ENCODE results near the gene PDLIM5. TPM values are rescaled to one million over a fixed set of nuclear protein-coding genes. Genes with fewer than 3 reads are reported as not detected.

Gene PDLIM5
- total and polyA plus RNA-seq, 2 of the 8 experiments (the other 6 are each of a cell fraction or from before 2014, with no cell fraction given), result 37.3 to 62.1 TPM

GRCh38 chr4:94578195-94578594 is 126.5 kb downstream of the PDLIM5 start:
- Histone ChIP-seq H3K27me3 (replicated peaks in 1 of 4; ENCODE audit: control insufficient read depth in 3 of 4, extremely low read depth in 1 of 4, insufficient read depth in 3 of 4, low read length in 3 of 4) (no peaks in the 10 kb centered on the region), H3K9me3 (ENCODE audit: insufficient read depth in 2 of 2, low read depth in 1 of 2, low read length in 1 of 2) (no peaks in the 10 kb centered on the region), H2BK5ac (ENCODE audit: low read depth, low read length) (no peak overlapping the region), H2BK20ac (ENCODE audit: low read length) (no peak overlapping the region), H3K23me2 (ENCODE audit: low read depth, low read length) (no peaks in the 10 kb centered on the region), H4K8ac (ENCODE audit: extremely low read depth, insufficient read depth, low read length) (no peak overlapping the region), H3K4me3 (ENCODE audit: extremely low read depth in 1 of 4, insufficient read depth in 2 of 4, low read depth in 3 of 4, low read length in 4 of 4) (no peak overlapping the region), H4K5ac (ENCODE audit: insufficient read length, low read depth, low read length) (no peak overlapping the region), H2BK120ac (replicated peaks; ENCODE audit: low read depth, low read length) (no peak overlapping the region), H4K91ac (replicated peaks; ENCODE audit: insufficient read length, low read length) (no peak overlapping the region), H4K20me1 (replicated peaks in 1 of 2; ENCODE audit: control insufficient read depth in 1 of 2, insufficient read depth in 2 of 2, low read length in 2 of 2) (no peaks in the 10 kb centered on the region), H2AK5ac (ENCODE audit: low read depth, low read length) (no peak overlapping the region), H3K4ac (replicated peaks; ENCODE audit: insufficient read length, low read depth, low read length) (no peak overlapping the region), H3K27ac (ENCODE audit: low read depth, low read length) (no peak overlapping the region), H3K79me1 (ENCODE audit: low read depth, low read length) (no peaks in the 10 kb centered on the region), H3K9ac (replicated peaks in 1 of 4; ENCODE audit: extremely low read depth in 1 of 4, low read depth in 3 of 4, low read length in 3 of 4) (no peak overlapping the region), H3K4me1 (replicated peaks in 1 of 4; ENCODE audit: control insufficient read depth in 3 of 4, insufficient read depth in 4 of 4, low read length in 3 of 4) (peaks cover 0 to 7% (median 4%) of the 10 kb centered on the region in 4 experiments; a peak in 4 of 7 replicates), H2AFZ (ENCODE audit: low read length) (no peak overlapping the region), H3K36me3 (ENCODE audit: control insufficient read depth in 2 of 4, insufficient read depth in 4 of 4, low read length in 3 of 4) (no peaks in the 10 kb centered on the region), H3K14ac (ENCODE audit: insufficient read length) (no peak overlapping the region), H3K23ac (ENCODE audit: insufficient read length) (no peak overlapping the region), H3K18ac (ENCODE audit: extremely low read depth, low read length) (no peak overlapping the region), H3K79me2 (ENCODE audit: control insufficient read depth in 1 of 2, insufficient read depth in 2 of 2, low read length in 2 of 2) (no peaks in the 10 kb centered on the region), H2BK15ac (ENCODE audit: low read length) (no peak overlapping the region), H3K4me2 (ENCODE audit: insufficient read depth in 1 of 2, low read depth in 2 of 2, low read length in 2 of 2) (no peak overlapping the region), H3K56ac (replicated peaks; ENCODE audit: insufficient read length, low read depth, low read length) (no peak overlapping the region), H2BK12ac (ENCODE audit: low read depth, low read length) (no peak overlapping the region)
- FAIRE-seq (no peak), DNase-seq (ENCODE audit: low read depth in 1 of 2, low spot score in 2 of 2) (no peak)
- ChIA-PET CTCF (ENCODE audit: partially characterized antibody) (interaction anchor here (1.2 kb wide), 1 partner anchor 171 kb away, joined by 4 read pairs; no protein-coding TSS in a partner anchor), POLR2A (ENCODE audit: partially characterized antibody) (no interaction called here)
- 95% methylated on average over 2 of the region's 2 CpGs; no CpG with 5 or more reads in 1 of the 2 experiments for WGBS, 2 experiments (ENCODE audit: extremely low coverage in 1 of 2, insufficient coverage in 1 of 2, insufficient read length in 1 of 2, insufficient replicate concordance in 2 of 2, low coverage in 1 of 2, low lambda C conversion rate in 2 of 2, missing lambda C conversion rate in 1 of 2)
- TF ChIP-seq POU5F1 (IDR thresholded peaks at IDR 0.05; ENCODE audit: low read depth, low read length), result no peak
- no peak for TF ChIP-seq KDM5A (IDR thresholded peaks at IDR 0.05; ENCODE audit: low read length)

All from H1 (cell line).